ENCODE data around the gene PCDHB2.

PCDHB2 gene

GRCh38 chr5:141094481-141095262 is at the start of gene PCDHB2:
Gene PCDHB2, plus strand, starts transcription at chr5:141094615. Its CDS starts 176 bp downstream, at chr5:141094791.
- peak; percentile 67 for ATAC-seq
- no peak for TF ChIP-seq TCF4 (CRISPR knock-in tag; IDR thresholded peaks at IDR 0.05; ENCODE audit: borderline replicate concordance)
- no peak for TF ChIP-seq TSHZ2 (CRISPR knock-in tag; IDR thresholded peaks at IDR 0.05)
- TF ChIP-seq PATZ1 (CRISPR knock-in tag; IDR thresholded peaks at IDR 0.05; ENCODE audit: borderline replicate concordance): no peak
- TF ChIP-seq ZNF565 (CRISPR knock-in tag; conservative IDR thresholded peaks at IDR 0.05; ENCODE audit: low read depth): no peak
- no peak for TF ChIP-seq ZNF70 (CRISPR knock-in tag; IDR thresholded peaks at IDR 0.05)
- TF ChIP-seq CREB5 (CRISPR knock-in tag; IDR thresholded peaks at IDR 0.05; ENCODE audit: low read depth): no peak
- TF ChIP-seq RARB (CRISPR knock-in tag; IDR thresholded peaks at IDR 0.05): no peak
- no peak for TF ChIP-seq POU6F1 (CRISPR knock-in tag; IDR thresholded peaks at IDR 0.05; ENCODE audit: borderline replicate concordance, low read depth)
- TF ChIP-seq OSR1 (CRISPR knock-in tag; IDR thresholded peaks at IDR 0.05): no peak
- no peak for TF ChIP-seq CSDC2 (CRISPR knock-in tag; IDR thresholded peaks at IDR 0.05)
- no peak for TF ChIP-seq PPARA (CRISPR knock-in tag; IDR thresholded peaks at IDR 0.05; ENCODE audit: borderline replicate concordance)
- no peak for TF ChIP-seq ZFP30 (CRISPR knock-in tag; IDR thresholded peaks at IDR 0.05)
- no peak for TF ChIP-seq TOX (CRISPR knock-in tag; IDR thresholded peaks at IDR 0.05; ENCODE audit: borderline replicate concordance)
- TF ChIP-seq ESRRG (CRISPR knock-in tag; IDR thresholded peaks at IDR 0.05): no peak
- TF ChIP-seq ISL1 (CRISPR knock-in tag; IDR thresholded peaks at IDR 0.05): no peak
- TF ChIP-seq SNAI2 (CRISPR knock-in tag; IDR thresholded peaks at IDR 0.05): no peak
- TF ChIP-seq BACH2 (CRISPR knock-in tag; IDR thresholded peaks at IDR 0.05; ENCODE audit: borderline replicate concordance): no peak

GRCh38 chr5:141050622-141051520 is 43.5 kb upstream of the PCDHB2 start, which contains the start of gene PCDHB1:
Gene PCDHB1, plus strand, starts transcription at chr5:141051374. Its CDS starts 97 bp downstream, at chr5:141051471.
- ATAC-seq: peak; percentile 28; the same call in 1 of the 3 replicates
- no peak for TF ChIP-seq BACH2 (CRISPR knock-in tag; IDR thresholded peaks at IDR 0.05; ENCODE audit: borderline replicate concordance)
- TF ChIP-seq CREB5 (CRISPR knock-in tag; IDR thresholded peaks at IDR 0.05; ENCODE audit: low read depth): no peak
- TF ChIP-seq ZC3H10 (CRISPR knock-in tag; IDR thresholded peaks at IDR 0.05): no peak
- no peak for TF ChIP-seq PPARA (CRISPR knock-in tag; IDR thresholded peaks at IDR 0.05; ENCODE audit: borderline replicate concordance)
- TF ChIP-seq TOX (CRISPR knock-in tag; IDR thresholded peaks at IDR 0.05; ENCODE audit: borderline replicate concordance): no peak
- no peak for TF ChIP-seq CSDC2 (CRISPR knock-in tag; IDR thresholded peaks at IDR 0.05)
- TF ChIP-seq ZFP3 (CRISPR knock-in tag; IDR thresholded peaks at IDR 0.05): no peak
- TF ChIP-seq ISL1 (CRISPR knock-in tag; IDR thresholded peaks at IDR 0.05): no peak
- TF ChIP-seq ESRRG (CRISPR knock-in tag; IDR thresholded peaks at IDR 0.05): no peak
- TF ChIP-seq TSHZ2 (CRISPR knock-in tag; IDR thresholded peaks at IDR 0.05): no peak
- no peak for TF ChIP-seq ZFP30 (CRISPR knock-in tag; IDR thresholded peaks at IDR 0.05)
- no peak for TF ChIP-seq TCF4 (CRISPR knock-in tag; IDR thresholded peaks at IDR 0.05; ENCODE audit: borderline replicate concordance)
- TF ChIP-seq GLIS3 (CRISPR knock-in tag; IDR thresholded peaks at IDR 0.05): no peak
- no peak for TF ChIP-seq OSR1 (CRISPR knock-in tag; IDR thresholded peaks at IDR 0.05)
- no peak for TF ChIP-seq ARNTL (CRISPR knock-in tag; IDR thresholded peaks at IDR 0.05; ENCODE audit: borderline replicate concordance, low read depth)
- TF ChIP-seq CSRNP3 (CRISPR knock-in tag; IDR thresholded peaks at IDR 0.05): no peak
